Measurements from ENCODE around the gene CLTCL1.

The CLTCL1 gene

GRCh38 chr22:19149991-19150390, 141.5 kb downstream of the CLTCL1 start, which contains the start of gene GSC2:
TSS of gene GSC2 (minus strand) at chr22:19150292. CDS start at chr22:19150283, 9 bp downstream.
- no peak for DNase-seq (ENCODE audit: extremely low spot score)
- no peak for TF ChIP-seq CTBP1 (IDR thresholded peaks at IDR 0.05; ENCODE audit: borderline replicate concordance)
- TF ChIP-seq HDGF (IDR thresholded peaks at IDR 0.05; ENCODE audit: borderline replicate concordance), result no peak
- TF ChIP-seq FOXA1 (IDR thresholded peaks at IDR 0.05), result no peak
- no peak for TF ChIP-seq PKNOX1 (IDR thresholded peaks at IDR 0.05)
- no peak for TF ChIP-seq FOXM1 (IDR thresholded peaks at IDR 0.05; ENCODE audit: borderline replicate concordance)
- TF ChIP-seq NFRKB (IDR thresholded peaks at IDR 0.05), result no peak
- no peak for TF ChIP-seq SUZ12 (IDR thresholded peaks at IDR 0.05)
- no peak for TF ChIP-seq FOXK2 (IDR thresholded peaks at IDR 0.05)
- no peak for TF ChIP-seq ARNT (IDR thresholded peaks at IDR 0.05)
- no peak for TF ChIP-seq L3MBTL2 (conservative IDR thresholded peaks at IDR 0.05)
- TF ChIP-seq TARDBP (IDR thresholded peaks at IDR 0.05), result no peak
- TF ChIP-seq LEF1 (IDR thresholded peaks at IDR 0.05; ENCODE audit: borderline replicate concordance), result no peak
- no peak for TF ChIP-seq ELF4 (IDR thresholded peaks at IDR 0.05)
- no peak for TF ChIP-seq BHLHE40 (IDR thresholded peaks at IDR 0.05; ENCODE audit: borderline replicate concordance)
- TF ChIP-seq ZNF384 (IDR thresholded peaks at IDR 0.05), result no peak
- TF ChIP-seq SP1 (IDR thresholded peaks at IDR 0.05), result no peak
- ChIA-PET POLR2A (no interaction called here), CTCF (no interaction called here)

- POLR2A ChIA-PET, result no interaction called here
- TF ChIP-seq L3MBTL2 (conservative IDR thresholded peaks at IDR 0.05), result no peak
- no peak for TF ChIP-seq SP1 (IDR thresholded peaks at IDR 0.05)
- TF ChIP-seq FOXA1 (IDR thresholded peaks at IDR 0.05), result no peak
- no peak for TF ChIP-seq FOXK2 (IDR thresholded peaks at IDR 0.05)
- TF ChIP-seq ELF4 (IDR thresholded peaks at IDR 0.05), result no peak
- no peak for TF ChIP-seq PKNOX1 (IDR thresholded peaks at IDR 0.05)
- no peak for TF ChIP-seq CTBP1 (IDR thresholded peaks at IDR 0.05; ENCODE audit: borderline replicate concordance)
- TF ChIP-seq HDGF (IDR thresholded peaks at IDR 0.05; ENCODE audit: borderline replicate concordance), result no peak
- TF ChIP-seq NFRKB (IDR thresholded peaks at IDR 0.05), result no peak
- no peak for TF ChIP-seq TARDBP (IDR thresholded peaks at IDR 0.05)
- no peak for TF ChIP-seq SUZ12 (IDR thresholded peaks at IDR 0.05)
- no peak for TF ChIP-seq LEF1 (IDR thresholded peaks at IDR 0.05; ENCODE audit: borderline replicate concordance)
- TF ChIP-seq ARNT (IDR thresholded peaks at IDR 0.05), result no peak
- no peak for TF ChIP-seq BHLHE40 (IDR thresholded peaks at IDR 0.05; ENCODE audit: borderline replicate concordance)
- no peak for TF ChIP-seq ZNF384 (IDR thresholded peaks at IDR 0.05)
- no peak for TF ChIP-seq FOXM1 (IDR thresholded peaks at IDR 0.05; ENCODE audit: borderline replicate concordance)
- CTCF ChIA-PET, result no interaction called here
- DNase-seq (ENCODE audit: extremely low spot score), result no peak
Observed at GRCh38 chr22:19149047-19149883, 142.3 kb downstream of the CLTCL1 start.

- CTCF ChIA-PET, result no interaction called here
- POLR2A ChIA-PET, result no interaction called here
- no peak for TF ChIP-seq BHLHE40 (IDR thresholded peaks at IDR 0.05; ENCODE audit: borderline replicate concordance)
- TF ChIP-seq CTBP1 (IDR thresholded peaks at IDR 0.05; ENCODE audit: borderline replicate concordance), result no peak
- no peak for TF ChIP-seq L3MBTL2 (conservative IDR thresholded peaks at IDR 0.05)
- no peak for TF ChIP-seq HDGF (IDR thresholded peaks at IDR 0.05; ENCODE audit: borderline replicate concordance)
- TF ChIP-seq FOXK2 (IDR thresholded peaks at IDR 0.05), result no peak
- no peak for TF ChIP-seq ZNF384 (IDR thresholded peaks at IDR 0.05)
- no peak for TF ChIP-seq SP1 (IDR thresholded peaks at IDR 0.05)
- no peak for TF ChIP-seq PKNOX1 (IDR thresholded peaks at IDR 0.05)
- TF ChIP-seq FOXA1 (IDR thresholded peaks at IDR 0.05), result no peak
- TF ChIP-seq SUZ12 (IDR thresholded peaks at IDR 0.05), result no peak
- TF ChIP-seq ARNT (IDR thresholded peaks at IDR 0.05), result no peak
- TF ChIP-seq TARDBP (IDR thresholded peaks at IDR 0.05), result no peak
- no peak for TF ChIP-seq ELF4 (IDR thresholded peaks at IDR 0.05)
- no peak for TF ChIP-seq LEF1 (IDR thresholded peaks at IDR 0.05; ENCODE audit: borderline replicate concordance)
- DNase-seq (ENCODE audit: extremely low spot score), result no peak
Observed at GRCh38 chr22:19148417-19149046, 143.0 kb downstream of the CLTCL1 start.

GRCh38 chr22:19147195-19147780, 144.2 kb downstream of the CLTCL1 start:
- POLR2A ChIA-PET, result interaction anchor here (1.3 to 2.1 kb wide), 2 partner anchors 11 to 22 kb away, joined by 3 to 5 read pairs; no protein-coding TSS in a partner anchor
- no peak for DNase-seq (ENCODE audit: extremely low spot score)
- CTCF ChIA-PET, result no interaction called here
- no peak for TF ChIP-seq NFRKB (IDR thresholded peaks at IDR 0.05)

- TF ChIP-seq TARDBP (IDR thresholded peaks at IDR 0.05) (no peak), NFRKB (IDR thresholded peaks at IDR 0.05) (no peak), FOXK2 (IDR thresholded peaks at IDR 0.05) (no peak), ARNT (IDR thresholded peaks at IDR 0.05) (no peak), ZNF384 (IDR thresholded peaks at IDR 0.05) (no peak), FOXM1 (IDR thresholded peaks at IDR 0.05; ENCODE audit: borderline replicate concordance) (no peak), FOXA1 (IDR thresholded peaks at IDR 0.05) (no peak), BHLHE40 (IDR thresholded peaks at IDR 0.05; ENCODE audit: borderline replicate concordance) (no peak), HDGF (IDR thresholded peaks at IDR 0.05; ENCODE audit: borderline replicate concordance) (no peak)
- no peak for DNase-seq (ENCODE audit: extremely low spot score)
- ChIA-PET POLR2A (interaction anchor here (1.3 to 2.1 kb wide), 2 partner anchors 12 to 23 kb away, joined by 3 to 5 read pairs; no protein-coding TSS in a partner anchor), CTCF (no interaction called here)
Observed at GRCh38 chr22:19146215-19146968, 145.1 kb downstream of the CLTCL1 start.

All from HEK293T (cell line).